Astrocyte (in vitro differentiated cells and primary cell): ENCODE results near the gene SMIM12. TPM values are rescaled to one million over a fixed set of nuclear protein-coding genes. Genes with fewer than 3 reads are reported as not detected.
"Not testable (repeated sequence)": the region's sequence is repeated elsewhere in the genome, so short reads cannot be mapped to it uniquely, and the experiment has no call there.

ENCODE experiments used
- DNase-seq: peaks from one replicate; pipeline ENCODE4 v3.0.0-alpha.2; 2010; ENCODE audit warnings: low read depth
- FAIRE-seq: peaks from 2 replicates; lab custom pipeline; 2011; peaks lifted over from hg19 to GRCh38; lab: Jason Lieb, UNC
- H2AFZ ChIP-seq: 2 replicates; pipeline ENCODE4 v1.6.0; 2012; ENCODE audit warnings: low read depth, low read length, inconsistent platforms
- H3K27ac ChIP-seq: 2 replicates; pipeline ENCODE4 v1.5.1; 2011; ENCODE audit warnings: low read depth, low read length, inconsistent platforms
- H3K27me3 ChIP-seq: 2 replicates; pipeline ENCODE4 v1.6.0; 2011; ENCODE audit warnings: low read length, inconsistent platforms; ENCODE audit not compliant: insufficient read depth
- H3K36me3 ChIP-seq: 2 replicates; pipeline ENCODE4 v1.5.1; 2011; ENCODE audit warnings: low read length, inconsistent platforms; ENCODE audit not compliant: insufficient read depth
- H3K4me1 ChIP-seq: 2 replicates; pipeline ENCODE4 v1.5.1; 2011; ENCODE audit warnings: low read length, inconsistent platforms; ENCODE audit not compliant: insufficient read depth
- H3K4me2 ChIP-seq: 2 replicates; pipeline ENCODE4 v1.6.0; 2012; ENCODE audit warnings: low read length, inconsistent platforms
- H3K4me3 ChIP-seq: 2 replicates; pipeline ENCODE4 v1.5.1; 2011; ENCODE audit warnings: low read depth, mild to moderate bottlenecking, low read length, inconsistent platforms; ENCODE audit not compliant: insufficient read depth
- H3K79me2 ChIP-seq: 2 replicates; pipeline ENCODE4 v1.6.0; 2012; ENCODE audit warnings: mild to moderate bottlenecking, low read length, inconsistent platforms; ENCODE audit not compliant: insufficient read depth
- H3K9ac ChIP-seq: 2 replicates; pipeline ENCODE4 v1.6.0; 2012; ENCODE audit warnings: mild to moderate bottlenecking, low read length, inconsistent platforms
- H3K9me3 ChIP-seq: 2 replicates; pipeline ENCODE4 v1.5.1; 2012; ENCODE audit warnings: low read depth, mild to moderate bottlenecking, low read length, inconsistent platforms; ENCODE audit not compliant: insufficient read depth
- H4K20me1 ChIP-seq: 2 replicates; pipeline ENCODE4 v1.6.0; 2012; ENCODE audit warnings: low read length, inconsistent platforms; ENCODE audit not compliant: insufficient read depth
- H3K27ac Mint-ChIP-seq: one replicate; pipeline ENCODE4 v1.8.0; 2021; ENCODE audit warnings: mild to moderate bottlenecking, mixed read lengths; ENCODE audit not compliant: unreplicated experiment
- H3K27me3 Mint-ChIP-seq: one replicate; pipeline ENCODE4 v1.8.0; 2021; ENCODE audit warnings: low read depth, mixed read lengths; ENCODE audit not compliant: unreplicated experiment
- H3K36me3 Mint-ChIP-seq: one replicate; pipeline ENCODE4 v1.8.0; 2021; ENCODE audit warnings: low read depth, mixed read lengths; ENCODE audit not compliant: unreplicated experiment
- H3K4me1 Mint-ChIP-seq: one replicate; pipeline ENCODE4 v1.8.0; 2021; ENCODE audit warnings: low read depth, mixed read lengths; ENCODE audit not compliant: unreplicated experiment
- H3K4me3 Mint-ChIP-seq: one replicate; pipeline ENCODE4 v1.8.0; 2021; ENCODE audit warnings: mild to moderate bottlenecking, moderate library complexity, mixed read lengths; ENCODE audit not compliant: unreplicated experiment
- H3K9me3 Mint-ChIP-seq: one replicate; pipeline ENCODE4 v1.8.0; 2021; ENCODE audit warnings: mild to moderate bottlenecking, mixed read lengths; ENCODE audit not compliant: unreplicated experiment
- EZH2 ChIP-seq: IDR thresholded peaks from 2 replicates; pipeline ENCODE4 v1.6.1; 2012; ENCODE audit warnings: mild to moderate bottlenecking, low read length, inconsistent platforms; ENCODE audit not compliant: insufficient read depth
- total RNA-seq: library from RNA; stranded (reverse); gene quantifications from 2 replicates; pipeline ENCODE4 v1.2.1, GENCODE V29; 2021
- TF ChIP-seq, protein P1 (sequence below): IDR thresholded peaks from 2 replicates; pipeline ENCODE4 v1.5.1; 2011; ENCODE audit warnings: low read depth, mild to moderate bottlenecking, inconsistent platforms, low read length, moderate library complexity; ENCODE audit not compliant: insufficient read depth

Gene SMIM12
- total RNA-seq, 1 donor from 2014 or later: 43.6 TPM

DNA sequence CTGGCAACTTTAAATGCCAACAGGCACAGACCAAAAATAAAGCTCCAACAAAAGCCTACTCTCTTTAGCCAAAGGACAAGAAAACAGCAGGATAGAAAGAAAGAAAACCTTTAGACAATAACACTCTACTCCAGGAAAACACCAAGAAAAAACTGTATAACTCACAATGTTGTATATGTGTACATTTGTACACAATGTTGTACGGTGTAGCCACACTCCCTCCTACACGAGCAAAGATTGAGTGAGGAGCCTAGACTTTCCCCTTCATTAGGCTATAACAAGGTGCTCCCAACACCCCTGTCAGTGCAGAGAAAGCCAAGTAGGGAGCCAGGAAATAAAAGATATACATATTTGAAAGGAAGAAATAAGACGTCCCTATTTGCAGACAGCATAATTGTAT, 42.8 kb downstream of the SMIM12 start:
- H3K9ac ChIP-seq: no peak overlapping the region
- no peak overlapping the region for H2AFZ ChIP-seq
- no peak overlapping the region for H3K4me3 ChIP-seq
- no peak for TF ChIP-seq EZH2
- TF ChIP-seq, protein P1, sequence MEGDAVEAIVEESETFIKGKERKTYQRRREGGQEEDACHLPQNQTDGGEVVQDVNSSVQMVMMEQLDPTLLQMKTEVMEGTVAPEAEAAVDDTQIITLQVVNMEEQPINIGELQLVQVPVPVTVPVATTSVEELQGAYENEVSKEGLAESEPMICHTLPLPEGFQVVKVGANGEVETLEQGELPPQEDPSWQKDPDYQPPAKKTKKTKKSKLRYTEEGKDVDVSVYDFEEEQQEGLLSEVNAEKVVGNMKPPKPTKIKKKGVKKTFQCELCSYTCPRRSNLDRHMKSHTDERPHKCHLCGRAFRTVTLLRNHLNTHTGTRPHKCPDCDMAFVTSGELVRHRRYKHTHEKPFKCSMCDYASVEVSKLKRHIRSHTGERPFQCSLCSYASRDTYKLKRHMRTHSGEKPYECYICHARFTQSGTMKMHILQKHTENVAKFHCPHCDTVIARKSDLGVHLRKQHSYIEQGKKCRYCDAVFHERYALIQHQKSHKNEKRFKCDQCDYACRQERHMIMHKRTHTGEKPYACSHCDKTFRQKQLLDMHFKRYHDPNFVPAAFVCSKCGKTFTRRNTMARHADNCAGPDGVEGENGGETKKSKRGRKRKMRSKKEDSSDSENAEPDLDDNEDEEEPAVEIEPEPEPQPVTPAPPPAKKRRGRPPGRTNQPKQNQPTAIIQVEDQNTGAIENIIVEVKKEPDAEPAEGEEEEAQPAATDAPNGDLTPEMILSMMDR: no peak
- no peaks in the 10 kb centered on the region for H3K79me2 ChIP-seq
- H3K27me3 ChIP-seq: no peaks in the 10 kb centered on the region
- H3K4me3 Mint-ChIP-seq: no peak overlapping the region
- H3K9me3 ChIP-seq: no peaks in the 10 kb centered on the region
- H3K27ac ChIP-seq: no peak overlapping the region
- H3K36me3 ChIP-seq: no peaks in the 10 kb centered on the region
- no peaks in the 10 kb centered on the region for H3K4me1 Mint-ChIP-seq
- H3K4me1 ChIP-seq: no peaks in the 10 kb centered on the region
- no peak overlapping the region for H3K4me2 ChIP-seq
- H4K20me1 ChIP-seq: no peaks in the 10 kb centered on the region
- no peak overlapping the region for H3K27ac Mint-ChIP-seq
- DNase-seq (no peak), FAIRE-seq (no peak)
- H3K9me3 Mint-ChIP-seq: peaks cover under 1% of the 10 kb centered on the region
- H3K27me3 Mint-ChIP-seq: peaks cover 4% of the 10 kb centered on the region
- no peaks in the 10 kb centered on the region for H3K36me3 Mint-ChIP-seq

DNA sequence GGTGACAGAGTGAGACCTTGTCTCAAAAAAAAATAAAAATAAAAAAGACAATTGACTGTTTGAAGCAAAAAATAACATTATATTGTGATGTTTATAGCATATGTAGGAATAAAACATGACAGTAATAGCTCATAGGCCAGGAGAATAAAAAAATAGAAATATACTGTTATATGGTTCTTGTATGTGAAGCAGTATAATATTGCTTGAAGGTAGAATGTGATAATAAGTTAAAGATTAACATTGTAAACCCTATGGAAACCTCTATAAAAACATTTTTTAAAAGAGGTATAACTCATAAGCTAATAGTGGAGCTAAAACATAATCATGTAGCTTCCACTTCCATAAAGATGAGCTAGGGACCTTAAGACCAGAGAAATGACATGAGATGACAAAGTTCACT, 43.2 kb downstream of the SMIM12 start:
- no peak overlapping the region for H3K9ac ChIP-seq
- no peaks in the 10 kb centered on the region for H3K4me1 Mint-ChIP-seq
- H3K27me3 Mint-ChIP-seq: peaks cover 4% of the 10 kb centered on the region
- H3K4me2 ChIP-seq: no peak overlapping the region
- TF ChIP-seq, protein P1: no peak
- TF ChIP-seq EZH2: no peak
- H3K4me1 ChIP-seq: no peaks in the 10 kb centered on the region
- no peaks in the 10 kb centered on the region for H3K36me3 ChIP-seq
- no peak overlapping the region for H2AFZ ChIP-seq
- H3K36me3 Mint-ChIP-seq: no peaks in the 10 kb centered on the region
- H4K20me1 ChIP-seq: no peaks in the 10 kb centered on the region
- DNase-seq: no peak
- no peak overlapping the region for H3K4me3 ChIP-seq
- no peak for FAIRE-seq
- H3K4me3 Mint-ChIP-seq: no peak overlapping the region
- no peak overlapping the region for H3K27ac Mint-ChIP-seq
- H3K9me3 ChIP-seq: no peaks in the 10 kb centered on the region
- no peaks in the 10 kb centered on the region for H3K27me3 ChIP-seq
- H3K79me2 ChIP-seq: no peaks in the 10 kb centered on the region
- H3K27ac ChIP-seq: no peak overlapping the region
- H3K9me3 Mint-ChIP-seq: peaks cover 2% of the 10 kb centered on the region

DNA sequence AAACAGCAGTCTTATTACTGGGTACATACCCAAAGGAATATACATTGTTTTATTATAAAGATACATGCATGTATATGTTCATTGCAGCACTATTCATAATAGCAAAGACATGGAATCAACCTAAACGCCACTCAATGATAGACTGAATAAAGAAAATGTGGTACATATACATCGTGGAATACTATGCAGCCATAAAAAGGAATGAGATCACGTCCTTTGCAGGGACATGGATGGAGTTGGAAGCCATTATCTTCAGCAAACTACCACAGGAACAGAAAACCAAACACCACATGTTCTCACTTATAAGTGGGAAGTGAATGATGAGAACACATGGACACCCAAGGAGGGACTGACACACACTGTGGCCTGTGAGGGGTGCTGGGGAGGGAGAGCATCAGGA, 48.8 kb downstream of the SMIM12 start:
- FAIRE-seq, H3K4me3 Mint-ChIP-seq, H3K36me3 Mint-ChIP-seq, H3K27ac ChIP-seq, DNase-seq, H3K4me3 ChIP-seq, H3K9me3 ChIP-seq, H3K27me3 Mint-ChIP-seq, H3K9ac ChIP-seq, H3K4me1 ChIP-seq, H4K20me1 ChIP-seq, H3K27ac Mint-ChIP-seq, H2AFZ ChIP-seq, H3K79me2 ChIP-seq, H3K4me2 ChIP-seq, H3K36me3 ChIP-seq, H3K27me3 ChIP-seq, H3K9me3 Mint-ChIP-seq: not testable (repeated sequence)
- peaks cover 10% of the 10 kb centered on the region for H3K4me1 Mint-ChIP-seq
